ENCODE results near the gene REXO1. TPM values are rescaled to one million over a fixed set of nuclear protein-coding genes. Genes with fewer than 3 reads are reported as not detected.
"Not testable (repeated sequence)": the region's sequence is repeated elsewhere in the genome, so short reads cannot be mapped to it uniquely, and the experiment has no call there.

The REXO1 gene
- total RNA-seq, 2 experiments from 2014 or later, result 47.9 to 52.9 TPM

DNA sequence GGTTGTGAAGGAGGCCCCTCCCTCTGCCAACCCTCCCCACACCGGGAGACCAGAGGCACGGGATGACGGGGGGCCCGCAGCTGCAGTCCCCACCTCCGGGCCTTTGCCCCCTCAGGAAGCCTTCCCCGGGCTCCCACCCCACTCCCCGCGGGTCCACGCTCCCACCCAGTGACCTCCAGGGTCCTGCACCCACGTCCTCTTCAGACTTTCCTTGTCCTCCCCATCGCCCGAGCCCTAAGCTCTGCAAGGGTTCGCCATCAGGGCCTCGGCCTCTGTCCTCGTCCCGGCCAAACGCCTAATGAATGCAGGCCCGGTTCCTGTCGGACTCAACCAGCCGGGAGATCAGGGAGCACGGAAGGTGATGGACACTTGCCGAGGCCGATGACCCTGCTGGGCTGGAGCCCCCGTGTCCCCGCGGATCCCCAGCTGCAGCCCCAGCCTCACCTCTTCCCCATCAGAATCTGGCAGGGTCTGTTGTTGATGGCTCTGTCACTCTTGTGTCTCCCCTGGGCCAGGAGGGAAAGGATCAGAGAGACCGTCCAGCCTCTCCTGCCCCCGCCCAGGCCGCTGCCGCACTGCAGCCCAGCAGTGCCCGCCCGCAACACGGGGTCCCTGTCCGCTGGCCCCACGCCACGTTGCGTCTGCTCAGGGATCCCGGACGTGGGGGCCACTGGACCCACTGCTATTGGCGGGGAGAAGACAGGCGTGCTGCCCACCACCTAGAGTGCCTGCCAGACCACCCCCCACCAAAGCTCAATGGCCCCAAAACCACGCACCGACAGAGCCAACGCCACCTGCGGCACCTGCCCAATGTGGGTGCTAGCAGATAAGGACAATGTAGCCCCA is 41.9 kb downstream of the REXO1 start:
- Mint-ChIP-seq H3K27ac (no peak overlapping the region), H3K27me3 (ENCODE audit: low read depth) (no peaks in the 10 kb centered on the region), H3K9me3 (ENCODE audit: insufficient read depth) (no peaks in the 10 kb centered on the region), H3K36me3 (ENCODE audit: low read depth) (peaks cover 3% of the 10 kb centered on the region), H3K4me1 (ENCODE audit: low read depth) (peaks cover 7% of the 10 kb centered on the region), H3K4me3 (no peak overlapping the region)
- ATAC-seq (no peak), DNase-seq (no peak)
- CTCF ChIA-PET, result no interaction called here
- POLR2A ChIA-PET, result no interaction called here

- no peak for ATAC-seq
- Mint-ChIP-seq H3K27me3 (ENCODE audit: low read depth) (no peaks in the 10 kb centered on the region), H3K4me3 (no peak overlapping the region), H3K9me3 (ENCODE audit: insufficient read depth) (no peaks in the 10 kb centered on the region), H3K4me1 (ENCODE audit: low read depth) (no peaks in the 10 kb centered on the region), H3K36me3 (ENCODE audit: low read depth) (peaks cover 3% of the 10 kb centered on the region), H3K27ac (no peak overlapping the region)
- no peak for DNase-seq
- CTCF ChIA-PET, result no interaction called here
- POLR2A ChIA-PET, result no interaction called here
Measured at GRCh38 chr19:1805401-1806183, 42.7 kb downstream of the REXO1 start.

DNA sequence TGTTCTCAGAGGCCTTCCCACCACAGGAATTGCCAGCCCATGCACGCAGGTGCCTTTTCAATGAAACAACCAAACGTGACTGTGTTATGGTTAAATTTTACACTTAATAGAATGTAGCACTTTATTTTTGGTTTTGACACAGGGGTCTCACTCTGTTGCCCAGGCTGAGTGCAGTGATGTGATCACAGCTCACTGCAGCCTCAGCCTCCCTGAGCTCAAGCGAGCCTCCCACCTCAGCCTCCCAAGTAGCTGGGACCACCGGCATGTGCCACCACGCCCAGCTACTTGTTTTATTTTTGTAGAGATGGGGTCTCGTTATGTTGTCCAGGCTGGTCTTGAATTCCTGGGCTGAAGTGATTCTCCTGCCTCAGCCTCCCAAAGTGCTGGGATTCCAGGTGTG is 43.4 kb downstream of the REXO1 start:
- no peak overlapping the region for H3K27ac Mint-ChIP-seq
- H3K27me3 Mint-ChIP-seq (ENCODE audit: low read depth), result no peaks in the 10 kb centered on the region
- H3K36me3 Mint-ChIP-seq (ENCODE audit: low read depth), result peaks cover 6% of the 10 kb centered on the region
- H3K4me3 Mint-ChIP-seq, result no peak overlapping the region
- no peak for DNase-seq
- POLR2A ChIA-PET, result no interaction called here
- CTCF ChIA-PET, result no interaction called here
- no peaks in the 10 kb centered on the region for H3K4me1 Mint-ChIP-seq (ENCODE audit: low read depth)
- no peaks in the 10 kb centered on the region for H3K9me3 Mint-ChIP-seq (ENCODE audit: insufficient read depth)
- no peak for ATAC-seq

DNA sequence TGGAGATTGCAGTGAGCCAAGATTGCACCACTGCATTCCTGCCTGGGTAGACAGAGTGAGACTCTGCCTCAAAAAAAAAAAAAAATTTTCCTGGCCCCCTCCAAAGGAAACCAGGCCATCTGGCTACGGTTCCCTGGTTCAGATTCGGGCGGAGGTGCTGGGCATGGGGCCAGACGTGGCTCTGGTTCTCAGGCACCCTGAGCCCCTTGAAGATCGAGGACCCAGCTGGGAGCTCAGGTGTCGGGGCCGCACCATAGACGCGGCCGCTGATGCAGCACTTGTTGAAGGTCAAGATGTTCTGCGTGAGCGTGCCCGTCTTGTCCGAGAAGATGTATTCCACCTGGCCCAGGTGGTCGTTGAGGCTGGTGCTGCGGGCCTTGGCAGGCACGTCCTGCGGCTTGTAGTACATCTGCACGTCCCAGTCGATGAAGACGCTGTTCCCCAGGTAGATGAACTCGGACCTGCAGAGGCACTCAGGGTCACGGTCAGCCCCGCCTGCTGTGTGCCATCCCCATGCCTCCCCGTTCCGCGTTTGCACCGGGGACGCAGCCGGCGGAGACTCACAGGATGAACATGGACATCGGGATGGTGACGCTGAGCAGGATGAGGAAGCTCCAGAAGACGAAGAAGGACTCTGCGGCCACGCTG is 48.5 kb downstream of the REXO1 start:
- POLR2A ChIA-PET, result no interaction called here
- CTCF ChIA-PET, result interaction anchor here (1.5 kb wide), 1 partner anchor 38 kb away, joined by 3 read pairs; no protein-coding TSS in a partner anchor
- Mint-ChIP-seq H3K27me3 (ENCODE audit: low read depth) (no peaks in the 10 kb centered on the region), H3K9me3 (ENCODE audit: insufficient read depth) (no peaks in the 10 kb centered on the region), H3K27ac (no peak overlapping the region), H3K4me3 (no peak overlapping the region), H3K4me1 (ENCODE audit: low read depth) (no peaks in the 10 kb centered on the region), H3K36me3 (ENCODE audit: low read depth) (peaks cover 9% of the 10 kb centered on the region)
- no peak for DNase-seq
- ATAC-seq, result no peak

DNA sequence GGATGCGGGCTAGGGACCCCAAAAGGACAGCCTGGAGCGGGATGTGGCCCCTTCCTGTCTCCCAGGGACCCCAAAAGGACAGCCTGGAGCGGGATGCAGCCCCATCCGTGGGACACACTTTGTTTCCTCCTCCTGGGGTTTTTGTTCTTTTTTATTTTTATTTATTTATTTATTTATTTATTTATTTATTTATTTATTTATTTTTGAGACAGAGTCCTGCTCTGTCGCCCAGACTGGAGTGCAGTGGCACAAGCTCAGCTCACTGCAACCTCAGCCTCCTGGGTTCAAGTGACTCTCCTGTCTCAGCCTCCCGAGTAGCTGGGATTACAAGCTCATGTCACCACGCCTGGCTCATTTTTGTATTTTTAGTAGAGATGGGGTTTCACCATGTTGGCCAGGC is 51.0 kb downstream of the REXO1 start:
- H3K27me3 Mint-ChIP-seq (ENCODE audit: low read depth); DNase-seq; H3K4me1 Mint-ChIP-seq (ENCODE audit: low read depth); H3K4me3 Mint-ChIP-seq; ATAC-seq; H3K27ac Mint-ChIP-seq; POLR2A ChIA-PET; H3K9me3 Mint-ChIP-seq (ENCODE audit: insufficient read depth); H3K36me3 Mint-ChIP-seq (ENCODE audit: low read depth): not testable (repeated sequence)
- CTCF ChIA-PET, result interaction anchor here (1.4 kb wide), 1 partner anchor 125 kb away, joined by 4 read pairs; no protein-coding TSS in a partner anchor

DNA sequence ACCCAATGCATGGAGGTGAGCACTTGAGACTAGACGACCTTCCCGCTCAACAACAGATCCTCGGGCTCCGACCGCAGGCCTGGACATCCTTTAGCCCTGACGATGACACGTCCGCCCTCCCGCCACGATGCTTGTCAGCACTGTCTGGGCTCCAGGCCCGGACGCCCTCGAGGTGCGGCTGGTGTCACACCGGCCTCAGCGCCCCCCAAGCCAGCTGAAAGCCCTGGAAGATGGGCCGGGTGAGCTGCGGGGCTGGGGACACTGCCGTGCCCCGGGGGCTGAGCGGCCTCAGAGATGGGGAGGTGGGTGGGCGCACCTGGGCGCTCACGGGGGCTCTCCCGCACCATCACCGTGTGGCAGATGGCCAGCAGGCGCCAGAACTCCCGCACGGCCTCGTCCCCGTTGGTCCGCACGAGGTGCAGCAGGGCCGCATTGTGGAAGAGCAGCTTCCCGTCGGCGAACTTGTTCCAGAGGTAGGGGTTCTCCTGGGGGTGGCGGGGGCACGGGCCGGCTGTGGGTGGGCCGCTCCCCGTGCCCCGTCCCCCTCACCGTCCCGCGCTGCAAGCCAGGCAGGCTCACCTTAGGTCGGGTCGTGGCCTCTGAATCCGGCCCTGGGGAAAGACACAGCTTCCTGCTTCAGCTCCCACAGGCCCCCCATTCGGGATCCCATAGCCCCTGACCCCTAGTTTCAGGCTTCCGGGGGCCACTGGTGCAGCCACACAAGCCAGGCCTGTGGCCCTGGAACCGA is 51.7 kb downstream of the REXO1 start:
- no peaks in the 10 kb centered on the region for H3K9me3 Mint-ChIP-seq (ENCODE audit: insufficient read depth)
- ChIA-PET CTCF (interaction anchor here (0.7 to 1.4 kb wide), 5 partner anchors 15 to 246 kb away, joined by 3 to 6 read pairs (median 4); no protein-coding TSS in a partner anchor), POLR2A (no interaction called here)
- peaks cover 2% of the 10 kb centered on the region for H3K4me1 Mint-ChIP-seq (ENCODE audit: low read depth)
- H3K27ac Mint-ChIP-seq, result no peak overlapping the region
- no peaks in the 10 kb centered on the region for H3K27me3 Mint-ChIP-seq (ENCODE audit: low read depth)
- H3K4me3 Mint-ChIP-seq, result no peak overlapping the region
- ATAC-seq (no peak), DNase-seq (no peak)
- H3K36me3 Mint-ChIP-seq (ENCODE audit: low read depth), result peaks cover 6% of the 10 kb centered on the region

DNA sequence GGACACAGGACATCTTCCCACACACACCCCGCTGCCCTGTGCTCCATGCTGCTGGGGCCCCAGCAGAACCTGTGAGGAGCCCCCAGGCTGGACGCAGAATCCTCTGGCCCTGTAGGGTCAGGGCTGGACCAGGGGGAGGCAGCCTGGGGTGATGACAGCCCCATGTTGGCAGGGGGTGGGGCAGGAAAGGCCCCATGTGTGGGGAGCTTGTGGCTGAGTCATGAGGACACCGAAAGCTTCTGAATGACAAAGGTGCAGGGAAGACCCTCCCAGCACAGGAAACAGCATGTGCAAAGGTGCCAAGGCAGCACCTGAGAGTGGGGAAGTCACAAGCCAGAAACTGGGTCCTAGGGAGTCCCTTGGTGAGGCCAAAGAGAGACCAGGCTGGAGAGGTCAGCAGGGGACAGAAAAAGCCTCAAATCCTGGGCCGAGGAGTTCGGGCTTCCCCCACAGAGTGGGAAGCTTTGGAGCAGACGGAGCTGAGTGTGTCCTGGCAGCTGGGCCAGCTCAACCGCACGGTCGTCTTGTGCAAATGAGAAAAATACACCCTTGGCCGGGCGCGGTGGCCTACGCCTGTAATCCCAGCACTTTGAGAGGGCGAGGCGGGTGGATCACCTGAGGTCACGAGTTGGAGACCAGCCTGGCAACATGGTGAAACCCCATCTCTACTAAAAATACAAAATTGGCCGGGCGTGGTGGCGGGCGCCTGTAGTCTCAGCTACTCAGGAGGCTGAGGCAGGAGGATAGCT is 53.7 kb downstream of the REXO1 start:
- Mint-ChIP-seq H3K36me3 (ENCODE audit: low read depth) (no peaks in the 10 kb centered on the region), H3K9me3 (ENCODE audit: insufficient read depth) (no peaks in the 10 kb centered on the region)
- CTCF ChIA-PET, result interaction anchor here (1.2 to 2.3 kb wide), 5 partner anchors 14 to 122 kb away, joined by 3 to 11 read pairs (median 4); no protein-coding TSS in a partner anchor

GRCh38 chr19:1791879-1792278 is 56.4 kb downstream of the REXO1 start:
- Mint-ChIP-seq H3K27ac (no peak overlapping the region), H3K4me1 (ENCODE audit: low read depth) (peaks cover 2% of the 10 kb centered on the region), H3K27me3 (ENCODE audit: low read depth) (no peaks in the 10 kb centered on the region), H3K9me3 (ENCODE audit: insufficient read depth) (no peaks in the 10 kb centered on the region), H3K36me3 (ENCODE audit: low read depth) (no peaks in the 10 kb centered on the region), H3K4me3 (no peak overlapping the region)
- ATAC-seq, result no peak
- ChIA-PET POLR2A (interaction anchor here (0.6 kb wide), 1 partner anchor 249 kb away, joined by 3 read pairs; no protein-coding TSS in a partner anchor), CTCF (interaction anchor here (1.9 to 2.1 kb wide), 2 partner anchors 10 to 34 kb away, joined by 4 to 10 read pairs; no protein-coding TSS in a partner anchor)
- no peak for DNase-seq

More for the DNA sequence above, 53.7 kb downstream of the REXO1 start:
- Mint-ChIP-seq H3K27ac (no peak overlapping the region), H3K4me1 (ENCODE audit: low read depth) (peaks cover 2% of the 10 kb centered on the region), H3K4me3 (no peak overlapping the region), H3K27me3 (ENCODE audit: low read depth) (no peaks in the 10 kb centered on the region)
- no peak for ATAC-seq
- POLR2A ChIA-PET, result no interaction called here
- DNase-seq, result no peak

DNA sequence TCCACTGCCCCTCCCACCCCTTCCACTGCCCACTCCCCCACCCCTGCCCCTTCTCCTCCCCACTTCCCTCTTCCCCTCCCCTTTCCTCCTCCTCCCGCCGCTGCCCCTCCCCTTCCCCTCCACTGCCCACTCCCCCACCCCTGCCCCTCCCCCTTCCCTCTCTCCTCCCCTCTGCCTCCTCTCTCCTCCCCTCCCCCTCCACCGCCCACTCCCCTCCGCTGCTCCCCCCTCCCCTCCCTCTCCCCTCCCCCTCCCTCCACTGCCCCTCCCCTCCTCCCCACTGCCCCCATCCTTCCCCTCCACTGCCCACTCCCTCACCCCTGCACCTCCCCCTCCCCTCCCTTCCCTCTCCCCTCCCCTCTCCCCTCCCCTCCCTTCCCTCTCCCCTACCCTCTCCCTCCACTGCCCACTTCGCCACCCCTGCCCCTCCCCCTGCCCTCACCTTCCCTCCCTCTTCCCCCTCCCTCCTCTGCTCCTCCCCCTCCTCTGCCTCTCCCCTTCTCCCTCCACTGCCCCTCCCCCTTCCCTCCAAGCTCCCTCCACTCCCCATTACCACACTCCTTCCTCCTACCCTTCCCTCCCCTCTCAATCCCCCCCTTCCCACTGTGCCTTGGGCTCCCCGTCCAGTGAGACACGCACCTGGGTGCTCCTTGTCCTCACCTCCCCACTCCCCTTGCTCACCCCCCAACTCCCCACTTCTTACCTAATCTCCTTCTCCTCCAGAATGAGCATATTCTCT is 58.1 kb downstream of the REXO1 start:
- DNase-seq (no peak), ATAC-seq (no peak)
- no peaks in the 10 kb centered on the region for H3K36me3 Mint-ChIP-seq (ENCODE audit: low read depth)
- H3K4me3 Mint-ChIP-seq, result no peak overlapping the region
- no peaks in the 10 kb centered on the region for H3K9me3 Mint-ChIP-seq (ENCODE audit: insufficient read depth)
- H3K27me3 Mint-ChIP-seq (ENCODE audit: low read depth), result no peaks in the 10 kb centered on the region
- no peak overlapping the region for H3K27ac Mint-ChIP-seq
- peaks cover 2% of the 10 kb centered on the region for H3K4me1 Mint-ChIP-seq (ENCODE audit: low read depth)
- POLR2A ChIA-PET, result no interaction called here
- CTCF ChIA-PET, result interaction anchor here (1.9 kb wide), 1 partner anchor 8 kb away, joined by 4 read pairs; no protein-coding TSS in a partner anchor

DNA sequence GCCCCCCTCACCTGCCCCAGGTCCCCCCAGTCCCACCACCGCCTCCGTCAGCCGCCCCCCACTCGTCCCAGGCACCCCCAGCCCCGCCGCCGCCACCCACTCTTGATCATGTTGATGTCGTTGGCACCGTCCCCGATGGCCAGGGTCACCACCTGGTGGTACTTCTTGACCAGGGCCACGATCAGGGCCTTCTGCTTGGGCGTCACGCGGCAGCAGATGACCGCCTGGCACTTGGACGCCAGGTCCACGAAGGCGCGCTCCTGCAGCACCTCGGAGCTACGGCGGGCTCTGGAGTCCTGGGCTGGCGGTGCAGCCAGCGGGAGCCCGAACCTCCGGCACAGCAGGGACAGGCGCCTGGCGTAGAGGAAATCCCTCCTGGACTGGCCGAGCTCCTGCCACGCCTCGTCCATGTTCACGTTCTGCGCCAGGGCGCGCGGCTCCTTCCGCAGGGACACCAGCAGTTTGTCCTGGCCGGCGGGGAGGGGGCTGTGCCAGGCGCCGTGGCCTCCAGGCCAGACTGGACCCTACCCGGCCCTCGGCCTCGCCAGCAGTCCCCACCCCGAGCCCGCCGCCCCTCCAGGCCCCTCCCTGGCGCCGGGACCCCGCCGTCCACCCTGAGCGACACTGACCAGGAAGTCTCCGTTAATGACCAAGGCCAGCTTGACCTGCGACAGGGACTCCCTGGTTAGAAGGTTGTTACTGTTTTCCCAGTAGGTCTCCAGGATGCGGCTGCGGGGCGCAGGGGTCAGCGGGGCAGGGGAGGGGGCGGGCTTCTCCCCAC is 58.8 kb downstream of the REXO1 start:
- Mint-ChIP-seq H3K9me3 (ENCODE audit: insufficient read depth) (no peaks in the 10 kb centered on the region), H3K36me3 (ENCODE audit: low read depth) (no peaks in the 10 kb centered on the region), H3K4me3 (no peak overlapping the region), H3K4me1 (ENCODE audit: low read depth) (no peaks in the 10 kb centered on the region), H3K27ac (no peak overlapping the region), H3K27me3 (ENCODE audit: low read depth) (no peaks in the 10 kb centered on the region)
- DNase-seq (no peak), ATAC-seq (no peak)
- ChIA-PET CTCF (no interaction called here), POLR2A (no interaction called here)
